Rectal smooth muscle tissue (tissue), 1 donor: Measurements from ENCODE around the gene ZNF326.

Experiments used
- H3K27ac ChIP-seq: one replicate; pipeline ENCODE4 v1.7.0; 2013; ENCODE audit warnings: low read depth, low read length, inconsistent platforms
- H3K27me3 ChIP-seq: one replicate; pipeline ENCODE4 v1.7.0; 2013; ENCODE audit warnings: low read length; ENCODE audit not compliant: control insufficient read depth, insufficient read depth
- H3K36me3 ChIP-seq: one replicate; pipeline ENCODE4 v1.7.0; 2013; ENCODE audit warnings: low read length; ENCODE audit not compliant: control insufficient read depth, insufficient read depth
- H3K4me1 ChIP-seq: one replicate; pipeline ENCODE4 v1.7.0; 2013; ENCODE audit warnings: low read length; ENCODE audit not compliant: control insufficient read depth, insufficient read depth
- H3K4me3 ChIP-seq: one replicate; pipeline ENCODE4 v1.7.0; 2013; ENCODE audit warnings: low read length
- H3K9ac ChIP-seq: one replicate; pipeline ENCODE4 v1.7.0; 2013; ENCODE audit warnings: low read length

ZNF326 gene, protein sequence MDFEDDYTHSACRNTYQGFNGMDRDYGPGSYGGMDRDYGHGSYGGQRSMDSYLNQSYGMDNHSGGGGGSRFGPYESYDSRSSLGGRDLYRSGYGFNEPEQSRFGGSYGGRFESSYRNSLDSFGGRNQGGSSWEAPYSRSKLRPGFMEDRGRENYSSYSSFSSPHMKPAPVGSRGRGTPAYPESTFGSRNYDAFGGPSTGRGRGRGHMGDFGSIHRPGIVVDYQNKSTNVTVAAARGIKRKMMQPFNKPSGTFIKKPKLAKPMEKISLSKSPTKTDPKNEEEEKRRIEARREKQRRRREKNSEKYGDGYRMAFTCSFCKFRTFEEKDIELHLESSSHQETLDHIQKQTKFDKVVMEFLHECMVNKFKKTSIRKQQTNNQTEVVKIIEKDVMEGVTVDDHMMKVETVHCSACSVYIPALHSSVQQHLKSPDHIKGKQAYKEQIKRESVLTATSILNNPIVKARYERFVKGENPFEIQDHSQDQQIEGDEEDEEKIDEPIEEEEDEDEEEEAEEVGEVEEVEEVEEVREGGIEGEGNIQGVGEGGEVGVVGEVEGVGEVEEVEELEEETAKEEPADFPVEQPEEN

DNA sequence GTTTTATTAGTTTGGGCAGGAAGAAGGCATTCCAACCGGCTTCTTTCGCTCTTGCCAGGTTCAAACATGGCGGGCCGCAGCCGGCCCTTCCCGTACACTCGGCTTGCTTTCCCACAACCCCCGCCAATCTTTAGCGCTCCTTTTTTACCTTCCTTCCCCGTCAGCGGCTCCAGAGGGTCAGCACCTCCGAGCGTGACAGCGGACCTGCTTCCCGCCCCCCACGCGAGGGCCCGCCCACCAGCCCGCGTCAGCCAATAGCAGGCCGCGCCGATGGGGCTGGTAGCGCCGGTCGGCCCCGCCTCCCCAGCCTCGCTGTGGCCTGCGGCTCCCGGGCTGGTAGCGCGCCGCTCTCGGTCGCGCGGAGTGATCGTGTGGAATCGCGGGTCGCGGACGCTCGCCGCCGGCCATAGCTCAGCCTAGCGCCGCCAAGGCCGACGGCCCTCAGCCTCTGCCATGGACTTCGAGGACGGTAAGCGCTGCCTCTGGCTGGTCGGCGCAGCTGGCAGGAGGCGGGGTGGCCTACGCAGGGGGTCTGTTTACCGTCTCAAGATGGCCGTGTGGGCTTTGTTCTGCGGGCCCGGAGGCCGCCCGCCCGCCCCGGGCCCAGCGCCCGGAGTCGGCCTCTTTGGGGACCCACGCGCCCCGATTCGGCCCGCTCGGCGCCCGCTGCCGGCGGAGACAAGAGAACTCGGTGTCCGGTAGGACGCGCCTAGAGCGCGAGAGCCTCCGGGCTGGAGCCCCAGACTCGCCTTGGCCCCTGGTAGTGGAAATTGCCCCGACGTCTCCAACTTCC is at the start of gene ZNF326:
Gene ZNF326, plus strand, starts transcription at position 306 of the 793 bp plus-strand sequence. Its CDS starts 148 bp downstream, at position 454.
- H3K4me3 ChIP-seq: peak within 1 kb of the TSS; percentile 98
- H3K4me1 ChIP-seq: peaks cover 4% of the 10 kb centered on the region
- peak within 1 kb of the TSS; percentile 98 for H3K27ac ChIP-seq
- no peaks in the 10 kb centered on the region for H3K27me3 ChIP-seq
- H3K36me3 ChIP-seq: no peaks in the 10 kb centered on the region
- H3K9ac ChIP-seq: peak within 1 kb of the TSS; percentile 90

GRCh38 chr1:89945852-89946476 is 48.9 kb upstream of the ZNF326 start:
- Histone ChIP-seq H3K27ac (no peak overlapping the region), H3K9ac (no peak overlapping the region), H3K4me1 (peaks cover 6% of the 10 kb centered on the region), H3K27me3 (no peaks in the 10 kb centered on the region), H3K36me3 (no peaks in the 10 kb centered on the region), H3K4me3 (no peak overlapping the region)

DNA sequence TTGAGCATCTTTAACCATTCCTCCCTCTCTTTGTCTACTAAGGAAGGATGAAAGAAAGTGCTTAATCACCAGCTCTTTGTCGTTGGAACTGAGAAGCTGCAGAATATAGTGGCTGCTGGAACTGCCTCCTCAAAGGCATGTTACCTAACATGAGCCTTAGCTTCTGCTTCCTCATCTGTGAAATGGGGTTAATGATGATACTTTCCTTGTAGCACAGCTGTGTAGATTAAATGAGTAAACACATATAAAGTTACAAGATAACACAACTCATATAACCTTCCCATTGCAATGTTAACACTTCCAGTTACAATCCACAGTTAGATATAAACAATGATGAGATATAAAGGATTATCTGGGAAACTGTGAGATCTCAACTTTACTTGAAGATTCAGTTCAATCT is 48.4 kb upstream of the ZNF326 start:
- no peak overlapping the region for H3K4me3 ChIP-seq
- H3K27ac ChIP-seq: no peak overlapping the region
- H3K27me3 ChIP-seq: no peaks in the 10 kb centered on the region

GRCh38 chr1:89948722-89949345 is 46.1 kb upstream of the ZNF326 start:
- no peaks in the 10 kb centered on the region for H3K4me1 ChIP-seq
- H3K27me3 ChIP-seq: no peaks in the 10 kb centered on the region
- H3K27ac ChIP-seq: no peak overlapping the region
- no peaks in the 10 kb centered on the region for H3K36me3 ChIP-seq
- H3K4me3 ChIP-seq: no peak overlapping the region
- H3K9ac ChIP-seq: no peak overlapping the region

More for the DNA sequence above, 48.4 kb upstream of the ZNF326 start:
- no peaks in the 10 kb centered on the region for H3K36me3 ChIP-seq
- H3K4me1 ChIP-seq: peaks cover 6% of the 10 kb centered on the region
- H3K9ac ChIP-seq: no peak overlapping the region

DNA sequence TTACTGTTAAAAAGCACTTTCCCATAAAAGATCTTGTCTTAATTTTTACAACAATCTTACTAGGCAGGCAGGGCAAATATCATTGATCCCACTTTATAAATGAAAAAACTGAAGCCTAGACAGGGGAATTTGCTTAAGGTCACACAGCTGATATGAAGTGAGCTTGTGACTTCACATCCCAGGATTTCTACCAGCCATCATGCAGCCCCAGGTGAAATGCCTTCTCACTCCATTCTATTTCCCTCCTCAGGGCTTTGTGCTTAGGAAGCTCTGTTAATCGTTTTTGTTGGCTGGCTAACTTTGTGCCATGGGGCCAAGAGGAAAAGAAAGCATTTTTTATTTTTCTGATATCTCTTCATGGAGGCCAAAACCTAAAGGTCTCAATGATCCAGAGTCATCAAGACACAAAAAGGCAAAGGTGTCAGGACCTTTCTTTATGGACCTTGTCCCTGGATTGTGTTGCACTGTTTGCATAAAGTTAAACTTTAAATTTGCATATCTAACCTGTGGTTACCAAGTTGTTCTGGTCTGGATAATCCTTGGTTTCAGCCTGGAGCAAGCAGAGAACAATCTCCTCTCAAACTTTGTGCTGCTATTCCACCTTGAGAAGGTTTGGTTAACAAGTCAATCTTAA is 44.8 kb upstream of the ZNF326 start:
- no peaks in the 10 kb centered on the region for H3K27me3 ChIP-seq

GRCh38 chr1:89950703-89951102 is 44.2 kb upstream of the ZNF326 start:
- no peak overlapping the region for H3K27ac ChIP-seq
- H3K27me3 ChIP-seq: no peaks in the 10 kb centered on the region
- H3K4me1 ChIP-seq: no peaks in the 10 kb centered on the region
- H3K36me3 ChIP-seq: no peaks in the 10 kb centered on the region
- H3K4me3 ChIP-seq: no peak overlapping the region
- no peak overlapping the region for H3K9ac ChIP-seq

More for the DNA sequence above, 44.8 kb upstream of the ZNF326 start:
- Histone ChIP-seq H3K9ac (no peak overlapping the region), H3K27ac (no peak overlapping the region), H3K36me3 (no peaks in the 10 kb centered on the region), H3K4me3 (no peak overlapping the region), H3K4me1 (no peaks in the 10 kb centered on the region)

DNA sequence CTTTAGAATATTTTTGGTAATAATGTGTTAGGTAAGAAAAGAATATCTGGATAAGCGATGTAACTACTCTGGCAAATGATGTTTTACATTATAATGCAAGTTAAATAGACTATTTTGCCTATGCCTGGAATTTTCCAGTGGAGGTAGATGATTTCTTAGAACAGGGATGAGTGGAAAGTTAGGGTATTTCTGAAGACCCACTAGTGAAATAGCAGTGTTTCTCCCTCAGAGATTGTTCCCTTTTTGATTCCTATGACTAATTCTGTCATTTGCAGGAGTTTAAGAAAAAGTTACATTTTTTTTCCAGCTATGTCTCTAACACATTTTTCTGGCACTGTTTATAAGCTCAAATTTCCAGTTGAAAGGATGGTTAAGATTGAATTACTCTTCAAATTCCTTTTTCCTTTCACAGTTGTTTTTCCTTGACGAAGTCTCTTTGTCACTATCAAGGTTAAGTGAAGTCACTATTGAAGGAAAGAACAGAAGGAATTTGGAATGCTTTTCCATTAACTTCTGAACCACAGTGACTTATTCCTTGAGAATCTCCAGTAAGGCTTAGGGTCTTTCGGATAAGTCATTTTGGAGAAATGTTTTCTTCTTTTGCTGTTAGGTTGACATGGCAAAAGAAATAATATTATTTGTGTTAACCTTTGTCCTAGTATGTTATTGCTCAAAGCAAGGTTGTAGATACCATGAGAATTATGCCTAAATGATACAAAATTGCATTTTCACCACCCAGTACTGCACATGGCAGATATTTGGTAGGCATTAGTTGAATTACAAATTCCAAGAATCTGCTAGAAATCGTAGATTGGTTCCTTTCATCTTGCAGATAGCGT is 42.9 kb upstream of the ZNF326 start:
- Histone ChIP-seq H3K4me3 (no peak overlapping the region), H3K9ac (no peak overlapping the region), H3K4me1 (no peaks in the 10 kb centered on the region), H3K27ac (no peak overlapping the region), H3K36me3 (no peaks in the 10 kb centered on the region), H3K27me3 (no peaks in the 10 kb centered on the region)

GRCh38 chr1:89952605-89953130 is 42.2 kb upstream of the ZNF326 start:
- H3K4me1 ChIP-seq: no peaks in the 10 kb centered on the region
- no peak overlapping the region for H3K4me3 ChIP-seq
- no peak overlapping the region for H3K27ac ChIP-seq
- no peak overlapping the region for H3K9ac ChIP-seq
- H3K36me3 ChIP-seq: no peaks in the 10 kb centered on the region
- no peaks in the 10 kb centered on the region for H3K27me3 ChIP-seq

DNA sequence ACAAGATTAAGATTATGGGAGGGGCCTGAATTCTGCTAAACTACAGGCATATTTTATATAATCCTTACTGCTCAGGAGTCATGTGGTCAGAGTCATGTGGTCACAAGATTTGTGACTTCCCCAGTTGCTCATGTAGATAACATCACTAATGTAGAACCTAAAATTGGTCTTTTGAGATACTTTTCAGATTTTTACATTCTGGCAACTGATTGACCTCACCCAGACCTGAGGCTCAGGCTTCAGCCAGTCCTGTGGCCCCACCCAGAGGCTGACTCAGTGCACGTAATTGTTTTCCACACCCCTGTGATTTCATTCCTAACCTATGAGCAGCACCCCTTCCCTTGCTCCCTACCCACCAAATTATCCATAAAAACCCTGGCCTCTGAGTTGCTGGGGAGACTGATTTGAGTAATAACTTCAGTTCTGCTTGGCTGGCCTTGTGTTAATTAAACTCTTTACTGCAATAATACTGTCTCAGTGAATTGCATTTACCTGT is 41.7 kb upstream of the ZNF326 start:
- Histone ChIP-seq H3K4me3 (no peak overlapping the region), H3K27ac (no peak overlapping the region), H3K27me3 (no peaks in the 10 kb centered on the region), H3K9ac (no peak overlapping the region), H3K4me1 (no peaks in the 10 kb centered on the region), H3K36me3 (no peaks in the 10 kb centered on the region)

DNA sequence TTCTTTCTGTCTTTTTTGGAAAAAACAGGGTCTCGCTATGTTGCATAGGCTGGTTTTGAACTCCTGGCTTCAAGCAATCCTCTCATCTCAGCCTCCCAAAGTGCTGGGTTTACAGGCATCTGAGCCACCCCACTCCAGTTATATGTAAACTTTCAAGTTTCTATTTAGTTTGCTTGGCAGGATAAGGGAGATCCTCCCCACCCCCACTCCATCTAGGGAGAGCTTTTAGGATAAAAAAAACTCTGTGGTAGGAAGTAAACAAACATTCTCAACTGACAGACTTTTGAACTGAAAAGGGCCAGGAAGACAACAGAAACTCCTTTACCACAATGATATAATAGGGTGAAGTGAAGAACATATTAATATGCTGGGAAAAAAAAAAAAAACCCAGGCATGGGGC is 41.0 kb upstream of the ZNF326 start:
- H3K4me3 ChIP-seq: no peak overlapping the region
- H3K9ac ChIP-seq: no peak overlapping the region
- no peak overlapping the region for H3K27ac ChIP-seq
- H3K36me3 ChIP-seq: no peaks in the 10 kb centered on the region
- no peaks in the 10 kb centered on the region for H3K4me1 ChIP-seq
- no peaks in the 10 kb centered on the region for H3K27me3 ChIP-seq

DNA sequence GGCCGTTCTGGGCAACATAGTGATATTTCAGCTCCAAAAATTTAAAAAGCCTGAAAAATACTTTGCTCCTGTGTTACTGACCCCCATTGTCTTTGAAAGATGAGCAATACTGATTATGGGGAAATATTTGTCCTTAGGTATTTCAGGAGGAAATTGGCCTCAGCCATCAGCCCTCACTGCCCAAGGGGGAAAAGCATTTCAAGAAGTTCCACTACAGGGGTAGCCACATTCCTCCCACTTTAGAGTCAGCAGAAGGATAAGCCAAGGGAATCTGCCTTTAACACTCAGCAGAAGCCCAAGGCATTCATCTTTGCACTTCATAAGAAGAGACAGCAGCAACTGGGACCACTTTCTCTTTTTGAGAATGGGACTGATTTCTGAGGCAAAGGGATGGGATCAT is 40.5 kb upstream of the ZNF326 start:
- no peaks in the 10 kb centered on the region for H3K4me1 ChIP-seq

More for the DNA sequence above, 40.5 kb upstream of the ZNF326 start:
- H3K4me3 ChIP-seq: no peak overlapping the region
- no peaks in the 10 kb centered on the region for H3K27me3 ChIP-seq
- H3K27ac ChIP-seq: no peak overlapping the region
- H3K36me3 ChIP-seq: no peaks in the 10 kb centered on the region
- no peak overlapping the region for H3K9ac ChIP-seq
